A549 (cell line): ENCODE data around the gene C1orf141. TPM values are rescaled to one million over a fixed set of nuclear protein-coding genes. Genes with fewer than 3 reads are reported as not detected.

Source experiments
- ATAC-seq, 2 experiments: fragments of 200-7000 bp in 1 of 2; fragments of >200 bp in 1 of 2; cut with Nextera tagmentation in 1 of 2; cut with Tn5 transposase in 1 of 2; 3 replicates each; pipeline versions ENCODE4 v1.8.0 to v1.9.1; 2018 to 2020; ENCODE audit warnings: mild to moderate bottlenecking in 1 of 2, moderate library complexity in 1 of 2
- CTCF ChIA-PET: fragments of 300-600 bp; sonication (Branson Sonifier 250); formaldehyde crosslinking; extraction: SDS; loops from one replicate; lab custom pipeline; 2021; ENCODE audit warnings: antibody characterized with exemption, inconsistent platforms; lab: Yijun Ruan, JAX
- POLR2A ChIA-PET: fragments of 350-600 bp; formaldehyde crosslinking; extraction: SDS; loops from one replicate; lab custom pipeline; 2021; ENCODE audit warnings: antibody characterized with exemption, inconsistent platforms; lab: Yijun Ruan, JAX
- DNase-seq, 2 experiments: peaks; one replicate each; pipeline versions ENCODE4 v3.0.0 to v3.0.0-alpha.2; 2011 to 2016; ENCODE audit warnings: low read depth in 1 of 2, low spot score in 1 of 2
- FAIRE-seq: peaks from 2 replicates; lab custom pipeline; 2011; peaks lifted over from hg19 to GRCh38; lab: Jason Lieb, UNC
- H3K27ac ChIP-seq, 2 experiments: fragments of >200 bp; sonication (Bioruptor Twin); formaldehyde crosslinking; 3 replicates each; pipeline ENCODE4 v1.5.1; 2016 to 2017
- H3K4me1 ChIP-seq: fragments of >200 bp; sonication (Bioruptor Twin); formaldehyde crosslinking; 3 replicates; pipeline ENCODE4 v1.6.1; 2016
- H3K4me2 ChIP-seq: fragments of >200 bp; sonication (Bioruptor Twin); formaldehyde crosslinking; 3 replicates; pipeline ENCODE4 v1.6.1; 2016
- H3K4me3 ChIP-seq: fragments of >200 bp; sonication (Bioruptor Twin); formaldehyde crosslinking; 3 replicates; pipeline ENCODE4 v1.5.1; 2016
- H3K9me3 ChIP-seq: fragments of >200 bp; sonication (Bioruptor Twin); formaldehyde crosslinking; 3 replicates; pipeline ENCODE4 v1.6.1; 2016
- BHLHE40 ChIP-seq: IDR thresholded peaks from 2 replicates; pipeline ENCODE4 v1.6.1; 2012; ENCODE audit warnings: low read depth, low read length, inconsistent platforms
- CEBPB ChIP-seq, 2 experiments: fragments of >200 bp in 1 of 2; sonication (Bioruptor Twin) in 1 of 2; formaldehyde crosslinking in 1 of 2; IDR thresholded peaks; 2 replicates each; pipeline ENCODE4 v1.6.1; 2012 to 2016
- CHD4 ChIP-seq: fragments of 200-600 bp; sonication (generic); IDR thresholded peaks from 2 replicates; pipeline ENCODE4 v1.6.1; 2016; ENCODE audit warnings: antibody characterized with exemption, mild to moderate bottlenecking, borderline replicate concordance
- FOSB ChIP-seq: fragments of 250-450 bp; sonication (Bioruptor Pico); IDR thresholded peaks from 2 replicates; pipeline ENCODE4 v1.5.0; 2020; ENCODE audit warnings: mild to moderate bottlenecking, moderate library complexity
- FOSL2 ChIP-seq, 2 experiments: fragments of 450-650 bp in 1 of 2; fragments of >200 bp in 1 of 2; sonication (Bioruptor Twin) in 1 of 2; formaldehyde crosslinking; IDR thresholded peaks; 2 replicates each; pipeline versions ENCODE4 v1.5.0 to v1.6.1; 2016 to 2020; ENCODE audit warnings: mild to moderate bottlenecking in 1 of 2, moderate library complexity in 1 of 2
- GATA3 ChIP-seq: IDR thresholded peaks from 2 replicates; pipeline ENCODE4 v1.6.1; 2012; ENCODE audit warnings: borderline replicate concordance
- HDAC2 ChIP-seq: fragments of 200-600 bp; sonication (generic); IDR thresholded peaks from 2 replicates; pipeline ENCODE4 v1.6.1; 2016
- HOXA7 ChIP-seq: fragments of 250-450 bp; sonication (Bioruptor Pico); IDR thresholded peaks from 2 replicates; pipeline ENCODE4 v1.5.0; 2020; ENCODE audit warnings: mild to moderate bottlenecking, moderate library complexity
- HOXB13 ChIP-seq: fragments of 250-450 bp; sonication (Bioruptor Pico); IDR thresholded peaks from 2 replicates; pipeline ENCODE4 v1.5.0; 2020; ENCODE audit warnings: low read depth, mild to moderate bottlenecking, moderate library complexity
- HOXB5 ChIP-seq: fragments of 250-450 bp; sonication (Bioruptor Pico); IDR thresholded peaks from 2 replicates; pipeline ENCODE4 v1.5.0; 2020; ENCODE audit warnings: mild to moderate bottlenecking, moderate library complexity
- JUN ChIP-seq, 2 experiments: fragments of >200 bp; sonication (Bioruptor Twin); formaldehyde crosslinking; IDR thresholded peaks; 2 replicates in 1 of 2; 3 replicates in 1 of 2; pipeline ENCODE4 v1.6.1; 2016 to 2017
- JUNB ChIP-seq: fragments of >200 bp; sonication (Bioruptor Twin); formaldehyde crosslinking; IDR thresholded peaks from 2 replicates; pipeline ENCODE4 v1.6.1; 2016
- KDM1A ChIP-seq: fragments of 200-600 bp; sonication (generic); IDR thresholded peaks from 2 replicates; pipeline ENCODE4 v1.6.1; 2016; ENCODE audit warnings: low read depth, mild to moderate bottlenecking
- NPAS2 ChIP-seq: fragments of 250-450 bp; sonication (Bioruptor Pico); IDR thresholded peaks from 2 replicates; pipeline ENCODE4 v1.8.0; 2022; ENCODE audit warnings: mild to moderate bottlenecking, moderate library complexity, borderline replicate concordance
- PHF8 ChIP-seq: fragments of 200-600 bp; sonication (generic); IDR thresholded peaks from 2 replicates; pipeline ENCODE4 v1.6.1; 2016; ENCODE audit warnings: low read depth, mild to moderate bottlenecking, antibody characterized with exemption, moderate library complexity, borderline replicate concordance
- POLR2A ChIP-seq: IDR thresholded peaks from 2 replicates; pipeline ENCODE4 v1.6.1; 2012; ENCODE audit warnings: mild to moderate bottlenecking, low read length
- POLR2AphosphoS2 ChIP-seq: conservative IDR thresholded peaks from 2 replicates; pipeline ENCODE4 v1.6.1; 2012; ENCODE audit warnings: low read length, improper control_type of control experiment, inconsistent platforms
- RCOR1 ChIP-seq: fragments of 150-350 bp; IDR thresholded peaks from 2 replicates; pipeline ENCODE4 v1.6.1; 2014; ENCODE audit warnings: antibody characterized with exemption, low read length, low read depth
- RFX5 ChIP-seq: fragments of 450-650 bp; IDR thresholded peaks from 2 replicates; pipeline ENCODE4 v1.7.1; 2014; ENCODE audit warnings: antibody characterized with exemption, mild to moderate bottlenecking, moderate library complexity
- SMC3 ChIP-seq: fragments of >200 bp; sonication (Bioruptor Twin); formaldehyde crosslinking; IDR thresholded peaks from 3 replicates; pipeline ENCODE4 v1.6.1; 2018; ENCODE audit warnings: inconsistent platforms
- TFCP2L1 ChIP-seq: fragments of 250-450 bp; sonication (Bioruptor Pico); IDR thresholded peaks from 2 replicates; pipeline ENCODE4 v1.5.0; 2021; ENCODE audit warnings: mild to moderate bottlenecking
- TP53 ChIP-seq: fragments of 250-450 bp; sonication (Bioruptor Pico); IDR thresholded peaks from 2 replicates; pipeline ENCODE4 v1.5.0; 2021; ENCODE audit warnings: mild to moderate bottlenecking, moderate library complexity
- ZFP36 ChIP-seq: fragments of 450-650 bp; IDR thresholded peaks from 2 replicates; pipeline ENCODE4 v1.6.1; 2014; ENCODE audit warnings: borderline replicate concordance; ENCODE audit not compliant: partially characterized antibody
- ZNF302 ChIP-seq: fragments of 250-450 bp; sonication (Bioruptor Pico); IDR thresholded peaks from 2 replicates; pipeline ENCODE4 v1.9.0; 2021; ENCODE audit warnings: inconsistent platforms, mild to moderate bottlenecking, moderate library complexity
- WGBS: methylation state at CpG from one replicate; pipeline ENCODE4 v1.1.6; 2017; ENCODE audit errors: missing lambda C conversion rate; 5-methylcytosine and 5-hydroxymethylcytosine counted together
- polyA plus RNA-seq, 4 experiments: library from polyadenylated mRNA; depleted of rRNA in 3 of 4; stranded (reverse); fragments of >200 nt; fragmentation: RNase III in 1 of 4; extraction: RNeasy Plus Mini Kit Qiagen cat#74134 plus additional on column Dnase treatment in 1 of 4; gene quantifications; 2 replicates in 3 of 4; 3 replicates in 1 of 4; pipeline ENCODE4 v1.2.3, GENCODE V29; 2011 to 2017
- TF ChIP-seq, protein P1 (sequence below): fragments of >200 bp; sonication (Bioruptor Twin); formaldehyde crosslinking; IDR thresholded peaks from 2 replicates; pipeline ENCODE4 v1.6.1; 2016
- TF ChIP-seq, protein P2 (sequence below): fragments of >200 bp; sonication (Bioruptor Twin); formaldehyde crosslinking; IDR thresholded peaks from 3 replicates; pipeline ENCODE4 v1.5.1; 2016
- TF ChIP-seq, protein P3 (sequence below): fragments of >200 bp; sonication (Bioruptor Twin); formaldehyde crosslinking; IDR thresholded peaks from 3 replicates; pipeline ENCODE4 v1.6.1; 2016
- TF ChIP-seq, protein P4 (sequence below): fragments of 250-450 bp; sonication (Bioruptor Pico); IDR thresholded peaks from 2 replicates; pipeline ENCODE4 v1.5.0; 2021; ENCODE audit warnings: mild to moderate bottlenecking, moderate library complexity, borderline replicate concordance

Gene C1orf141
- polyA plus RNA-seq, 2 of the 4 experiments (the other 2 are of a cell fraction): not detected

DNA sequence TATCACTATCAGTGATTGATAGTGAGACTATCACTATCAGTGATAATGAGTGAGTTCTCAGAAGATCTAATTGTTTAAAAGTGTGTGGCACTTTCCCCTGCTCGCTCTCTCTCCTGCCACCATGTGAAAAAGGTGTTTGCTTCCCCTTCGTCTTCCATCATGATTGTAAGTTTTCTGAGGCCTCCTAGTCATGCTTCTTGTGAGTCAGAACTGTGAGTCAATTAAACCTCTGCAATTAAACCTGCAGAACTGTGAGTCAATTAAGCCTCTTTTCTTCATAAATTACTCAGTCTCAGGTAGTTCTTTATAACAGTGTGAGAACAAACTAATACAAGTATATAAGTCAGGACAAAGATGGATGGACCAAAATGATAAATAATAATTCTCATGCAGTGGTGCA lies 24.5 kb upstream of the C1orf141 start:
- H3K4me2 ChIP-seq: no peak overlapping the region
- 43% methylated on average over 2 of the region's 2 CpGs for WGBS
- CTCF ChIA-PET: interaction anchor here (3.5 kb wide), 1 partner anchor 10 kb away, joined by 14 read pairs; no protein-coding TSS in a partner anchor
- H3K9me3 ChIP-seq: no peaks in the 10 kb centered on the region
- no peak for ATAC-seq
- TF ChIP-seq KDM1A (no peak), HOXA7 (CRISPR knock-in tag) (no peak), HOXB5 (CRISPR knock-in tag) (no peak), POLR2AphosphoS2 (no peak), GATA3 (no peak), CEBPB (IDR thresholded peaks at IDR 0.05) (no peak), TFCP2L1 (CRISPR knock-in tag) (no peak), POLR2A (no peak), SMC3 (no peak), RCOR1 (no peak), HDAC2 (no peak), HOXB13 (CRISPR knock-in tag) (no peak), JUNB (no peak)
- TF ChIP-seq, protein P1, sequence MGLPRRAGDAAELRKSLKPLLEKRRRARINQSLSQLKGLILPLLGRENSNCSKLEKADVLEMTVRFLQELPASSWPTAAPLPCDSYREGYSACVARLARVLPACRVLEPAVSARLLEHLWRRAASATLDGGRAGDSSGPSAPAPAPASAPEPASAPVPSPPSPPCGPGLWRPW: no peak
- TF ChIP-seq, protein P2, sequence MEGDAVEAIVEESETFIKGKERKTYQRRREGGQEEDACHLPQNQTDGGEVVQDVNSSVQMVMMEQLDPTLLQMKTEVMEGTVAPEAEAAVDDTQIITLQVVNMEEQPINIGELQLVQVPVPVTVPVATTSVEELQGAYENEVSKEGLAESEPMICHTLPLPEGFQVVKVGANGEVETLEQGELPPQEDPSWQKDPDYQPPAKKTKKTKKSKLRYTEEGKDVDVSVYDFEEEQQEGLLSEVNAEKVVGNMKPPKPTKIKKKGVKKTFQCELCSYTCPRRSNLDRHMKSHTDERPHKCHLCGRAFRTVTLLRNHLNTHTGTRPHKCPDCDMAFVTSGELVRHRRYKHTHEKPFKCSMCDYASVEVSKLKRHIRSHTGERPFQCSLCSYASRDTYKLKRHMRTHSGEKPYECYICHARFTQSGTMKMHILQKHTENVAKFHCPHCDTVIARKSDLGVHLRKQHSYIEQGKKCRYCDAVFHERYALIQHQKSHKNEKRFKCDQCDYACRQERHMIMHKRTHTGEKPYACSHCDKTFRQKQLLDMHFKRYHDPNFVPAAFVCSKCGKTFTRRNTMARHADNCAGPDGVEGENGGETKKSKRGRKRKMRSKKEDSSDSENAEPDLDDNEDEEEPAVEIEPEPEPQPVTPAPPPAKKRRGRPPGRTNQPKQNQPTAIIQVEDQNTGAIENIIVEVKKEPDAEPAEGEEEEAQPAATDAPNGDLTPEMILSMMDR: no peak
- TF ChIP-seq, protein P3, sequence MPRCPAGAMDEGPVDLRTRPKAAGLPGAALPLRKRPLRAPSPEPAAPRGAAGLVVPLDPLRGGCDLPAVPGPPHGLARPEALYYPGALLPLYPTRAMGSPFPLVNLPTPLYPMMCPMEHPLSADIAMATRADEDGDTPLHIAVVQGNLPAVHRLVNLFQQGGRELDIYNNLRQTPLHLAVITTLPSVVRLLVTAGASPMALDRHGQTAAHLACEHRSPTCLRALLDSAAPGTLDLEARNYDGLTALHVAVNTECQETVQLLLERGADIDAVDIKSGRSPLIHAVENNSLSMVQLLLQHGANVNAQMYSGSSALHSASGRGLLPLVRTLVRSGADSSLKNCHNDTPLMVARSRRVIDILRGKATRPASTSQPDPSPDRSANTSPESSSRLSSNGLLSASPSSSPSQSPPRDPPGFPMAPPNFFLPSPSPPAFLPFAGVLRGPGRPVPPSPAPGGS: no peak
- TF ChIP-seq, protein P4, sequence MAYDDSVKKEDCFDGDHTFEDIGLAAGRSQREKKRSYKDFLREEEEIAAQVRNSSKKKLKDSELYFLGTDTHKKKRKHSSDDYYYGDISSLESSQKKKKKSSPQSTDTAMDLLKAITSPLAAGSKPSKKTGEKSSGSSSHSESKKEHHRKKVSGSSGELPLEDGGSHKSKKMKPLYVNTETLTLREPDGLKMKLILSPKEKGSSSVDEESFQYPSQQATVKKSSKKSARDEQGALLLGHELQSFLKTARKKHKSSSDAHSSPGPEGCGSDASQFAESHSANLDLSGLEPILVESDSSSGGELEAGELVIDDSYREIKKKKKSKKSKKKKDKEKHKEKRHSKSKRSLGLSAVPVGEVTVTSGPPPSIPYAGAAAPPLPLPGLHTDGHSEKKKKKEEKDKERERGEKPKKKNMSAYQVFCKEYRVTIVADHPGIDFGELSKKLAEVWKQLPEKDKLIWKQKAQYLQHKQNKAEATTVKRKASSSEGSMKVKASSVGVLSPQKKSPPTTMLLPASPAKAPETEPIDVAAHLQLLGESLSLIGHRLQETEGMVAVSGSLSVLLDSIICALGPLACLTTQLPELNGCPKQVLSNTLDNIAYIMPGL (CRISPR knock-in tag): no peak
- TF ChIP-seq, all 56 proteins: peak for 0
- no peak for DNase-seq
- H3K4me1 ChIP-seq: peaks cover 4% of the 10 kb centered on the region; the same call in 1 of the 3 replicates
- POLR2A ChIA-PET: no interaction called here
- no peak for FAIRE-seq
- no peak overlapping the region for H3K27ac ChIP-seq
- H3K4me3 ChIP-seq: no peak overlapping the region

DNA sequence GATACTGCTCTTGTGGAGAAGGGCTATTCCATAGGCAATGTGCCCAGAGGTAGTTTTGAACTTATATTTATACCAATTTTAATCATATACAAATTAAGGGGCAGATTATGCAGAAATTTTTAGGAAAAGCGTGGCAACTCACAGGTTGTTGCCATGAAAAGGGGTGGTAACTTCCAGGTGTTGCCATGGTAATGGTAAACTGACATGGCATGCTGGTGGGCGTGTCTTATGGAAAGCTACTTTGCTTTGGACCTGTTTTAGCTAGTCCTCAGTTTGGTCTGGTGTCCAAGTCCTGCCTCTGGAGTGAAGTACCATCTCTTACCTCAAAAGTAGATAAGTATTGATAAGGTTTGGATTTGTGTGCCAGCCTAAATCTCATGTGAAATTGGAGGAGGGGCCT lies 23.6 kb upstream of the C1orf141 start:
- 7% methylated on average over 2 of the region's 2 CpGs for WGBS
- Histone ChIP-seq H3K27ac (no peak overlapping the region), H3K4me2 (no peak overlapping the region)
- FAIRE-seq: no peak
- TF ChIP-seq CHD4 (no peak), RFX5 (no peak), TP53 (CRISPR knock-in tag) (no peak), BHLHE40 (no peak), NPAS2 (no peak), HDAC2 (no peak), SMC3 (no peak), FOSB (no peak), PHF8 (no peak), CEBPB (IDR thresholded peaks at IDR 0.05) (no peak), ZFP36 (no peak), ZNF302 (no peak), RCOR1 (no peak), JUN (IDR thresholded peaks at IDR 0.05) (no peak), FOSL2 (IDR thresholded peaks at IDR 0.05) (no peak), FOSL2 (CRISPR knock-in tag; IDR thresholded peaks at IDR 0.05) (no peak)
- TF ChIP-seq, protein P3: no peak
- TF ChIP-seq, all 56 proteins: peak for 0
- no peak overlapping the region for H3K4me3 ChIP-seq
- no peaks in the 10 kb centered on the region for H3K9me3 ChIP-seq
- H3K4me1 ChIP-seq: peaks cover 4% of the 10 kb centered on the region; the same call in 1 of the 3 replicates
- POLR2A ChIA-PET: no interaction called here
- DNase-seq: no peak
- no peak for ATAC-seq
- CTCF ChIA-PET: interaction anchor here (2.1 kb wide), 1 partner anchor 10 kb away, joined by 8 read pairs; no protein-coding TSS in a partner anchor
